HL-60 (cell line): ENCODE results near the gene HBA2.

Source experiments
- DNase-seq, 2 experiments: peaks; one replicate each; pipeline ENCODE4 v3.0.0-alpha.2; 2010 to 2020; ENCODE audit warnings: low read depth in 1 of 2, low spot score in 1 of 2
- H3K27ac ChIP-seq: fragments of 250-450 bp; sonication (Bioruptor Pico); replicated peaks from 2 replicates; pipeline ENCODE4 v1.5.1; 2020; ENCODE audit warnings: mild to moderate bottlenecking, moderate library complexity
- H3K27me3 ChIP-seq: fragments of 250-450 bp; sonication (Bioruptor Pico); 2 replicates; pipeline ENCODE4 v1.5.1; 2021; ENCODE audit warnings: mild to moderate bottlenecking, moderate library complexity; ENCODE audit not compliant: insufficient read depth, poor library complexity, severe bottlenecking
- H3K4me3 ChIP-seq: replicated peaks from 2 replicates; pipeline ENCODE4 v1.5.1; 2011; ENCODE audit warnings: mild to moderate bottlenecking, control low read depth, low read length; ENCODE audit not compliant: insufficient read depth
- CTCF ChIP-seq: IDR thresholded peaks from one replicate; pipeline ENCODE4 v1.5.1; 2011; ENCODE audit warnings: low read length, control low read depth, inconsistent platforms; ENCODE audit not compliant: insufficient read depth
- GABPA ChIP-seq: IDR thresholded peaks from 2 replicates; pipeline ENCODE4 v1.6.1; 2012; ENCODE audit warnings: low read depth
- POLR2AphosphoS5 ChIP-seq: IDR thresholded peaks from 2 replicates; pipeline ENCODE4 v1.6.1; 2012; ENCODE audit warnings: low read depth
- REST ChIP-seq: IDR thresholded peaks from 2 replicates; pipeline ENCODE4 v1.6.1; 2012; ENCODE audit warnings: low read depth; ENCODE audit not compliant: insufficient replicate concordance
- SPI1 ChIP-seq: IDR thresholded peaks from 2 replicates; pipeline ENCODE4 v1.6.1; 2012; ENCODE audit warnings: low read depth, mild to moderate bottlenecking, borderline replicate concordance

The HBA2 gene

DNA sequence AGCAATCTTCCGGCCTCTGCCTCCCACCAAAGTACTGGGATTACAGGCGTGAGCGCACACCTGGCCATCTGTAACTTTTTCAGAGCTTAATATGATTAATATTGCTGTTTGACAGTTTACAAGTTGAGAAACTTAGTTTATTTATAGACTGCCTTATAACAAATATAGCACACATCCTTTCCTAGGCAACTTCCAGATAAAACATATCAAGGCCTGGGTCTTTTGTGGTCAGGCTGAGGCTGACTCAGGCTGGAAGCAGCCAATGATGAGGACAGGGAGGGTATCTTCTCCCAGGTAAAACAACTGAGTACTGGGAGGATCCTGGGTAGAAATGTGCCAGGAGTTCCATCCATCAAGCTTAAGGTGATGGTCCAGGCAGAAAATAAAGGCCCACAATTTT is 40.3 kb downstream of the HBA2 start:
- Histone ChIP-seq H3K27ac (no peak overlapping the region), H3K4me3 (no peak overlapping the region), H3K27me3 (no peaks in the 10 kb centered on the region)
- TF ChIP-seq POLR2AphosphoS5 (no peak), REST (no peak), CTCF (no peak), GABPA (no peak), SPI1 (no peak)
- DNase-seq, result no peak

DNA sequence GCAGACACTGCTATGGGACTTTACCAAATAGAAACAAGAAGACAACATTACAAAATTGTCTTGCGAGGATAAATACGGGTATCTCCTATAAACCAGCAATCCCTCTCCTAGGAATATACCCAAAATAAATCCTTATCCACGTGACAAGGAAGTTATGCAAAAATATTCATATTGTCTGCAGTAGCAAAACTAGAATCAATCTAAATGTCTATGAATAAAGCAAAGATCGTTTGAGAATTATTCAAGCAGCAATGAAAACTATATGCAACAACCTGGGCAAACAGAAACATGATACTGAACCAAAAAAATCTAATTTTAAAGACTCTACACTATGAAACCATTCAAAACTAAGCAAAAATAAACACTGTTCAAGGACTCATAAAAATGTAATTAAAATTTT is 47.3 kb downstream of the HBA2 start:
- no peak for TF ChIP-seq REST
- TF ChIP-seq CTCF, result no peak
- no peak for TF ChIP-seq GABPA
- TF ChIP-seq POLR2AphosphoS5, result no peak
- no peak for TF ChIP-seq SPI1
- H3K27me3 ChIP-seq, result no peaks in the 10 kb centered on the region
- no peak overlapping the region for H3K27ac ChIP-seq
- H3K4me3 ChIP-seq, result no peak overlapping the region
- no peak for DNase-seq
